Measurements from ENCODE around the gene SH2D3A. TPM values are rescaled to one million over a fixed set of nuclear protein-coding genes. Genes with fewer than 3 reads are reported as not detected.

SH2D3A gene
- total and polyA plus RNA-seq, 2 of the 4 experiments (the other 2 are of a cell fraction), result under 0.01 to 0.09 TPM

GRCh38 chr19:6772028-6772865 is 5.0 kb upstream of the SH2D3A start, which contains the start of gene VAV1:
Gene VAV1 (plus strand): TSS chr19:6772708. CDS start chr19:6772808, 100 bp downstream.
- in situ Hi-C loops (cut with MboI; ENCODE audit: low sequenced_read_pairs) (no loop called here), dilution Hi-C loops (cut with HindIII; ENCODE audit: low sequenced_read_pairs, unreplicated experiment) (no loop called here), intact Hi-C loops (cut with micrococcal nuclease) (no loop called here)
- H3K36me3 ChIP-seq (ENCODE audit: control insufficient read depth, insufficient read depth, low read length), result no peaks in the 10 kb centered on the region
- no peaks in the 10 kb centered on the region for H3K9me3 ChIP-seq (ENCODE audit: control insufficient read depth, insufficient read depth, low read length)
- H3K9ac ChIP-seq (ENCODE audit: low read depth, low read length), result no peak within 1 kb of the TSS
- ChIA-PET CTCF (no interaction called here), POLR2A (ENCODE audit: unreplicated experiment) (no interaction called here)
- no peak within 1 kb of the TSS for H3K14ac ChIP-seq (replicated peaks; ENCODE audit: low read depth, low read length)
- no peak within 1 kb of the TSS for H2BK5ac ChIP-seq (ENCODE audit: low read depth, low read length, poor library complexity, severe bottlenecking)
- no peak within 1 kb of the TSS for H4K5ac ChIP-seq (ENCODE audit: low read depth, low read length)
- no peak within 1 kb of the TSS for H2AK5ac ChIP-seq (ENCODE audit: low read depth, low read length)
- H4K91ac ChIP-seq (ENCODE audit: insufficient read depth, low read depth, low read length), result no peak within 1 kb of the TSS
- no peak within 1 kb of the TSS for H3K4me3 ChIP-seq (ENCODE audit: insufficient read depth, low read depth, low read length)
- no peak within 1 kb of the TSS for H4K8ac ChIP-seq (ENCODE audit: low read depth in 2 of 2, low read length in 2 of 2)
- no peak within 1 kb of the TSS for H2BK120ac ChIP-seq (ENCODE audit: low read depth, low read length)
- no peak within 1 kb of the TSS for H2BK20ac ChIP-seq (ENCODE audit: low read depth, low read length)
- DNase-seq (no peak), ATAC-seq (ENCODE audit: low read depth) (no peak)
- H3K18ac ChIP-seq (ENCODE audit: low read depth, low read length), result no peak within 1 kb of the TSS
- H3K27ac ChIP-seq (ENCODE audit: insufficient read depth, low read length), result no peak within 1 kb of the TSS
- H3K27me3 ChIP-seq (ENCODE audit: control insufficient read depth, insufficient read depth, low read length), result no peaks in the 10 kb centered on the region; the same call in 1 of the 2 replicates
- H2AK9ac ChIP-seq (replicated peaks; ENCODE audit: low read depth, low read length, poor library complexity), result no peak within 1 kb of the TSS
- no peak within 1 kb of the TSS for H2BK15ac ChIP-seq (ENCODE audit: low read depth, low read length)
- no TSS peak for BruUV-seq (replicated peaks)
- H2AFZ ChIP-seq (replicated peaks; ENCODE audit: low read length, poor library complexity), result no peak within 1 kb of the TSS
- H3K56ac ChIP-seq (ENCODE audit: extremely low read depth, insufficient read depth, low read length), result no peak within 1 kb of the TSS
- TF ChIP-seq CTCF (conservative IDR thresholded peaks at IDR 0.05; ENCODE audit: low read depth, low read length) (no peak; the same call in 1 of the 2 replicates), RAD21 (IDR thresholded peaks at IDR 0.05; ENCODE audit: low read length) (no peak), MAZ (IDR thresholded peaks at IDR 0.05; ENCODE audit: borderline replicate concordance, low read depth, low read length) (no peak), POLR2A (IDR thresholded peaks at IDR 0.05; ENCODE audit: low read depth, low read length) (no peak), SMC3 (IDR thresholded peaks at IDR 0.05; ENCODE audit: low read depth, low read length) (no peak), MAFK (IDR thresholded peaks at IDR 0.05; ENCODE audit: low read depth, low read length) (no peak), USF2 (IDR thresholded peaks at IDR 0.05; ENCODE audit: low read depth, low read length) (no peak), FOS (IDR thresholded peaks at IDR 0.05; ENCODE audit: low read depth, low read length) (no peak), BHLHE40 (IDR thresholded peaks at IDR 0.05; ENCODE audit: low read depth, low read length) (no peak), CHD1 (IDR thresholded peaks at IDR 0.05; ENCODE audit: low read depth, low read length) (no peak), MXI1 (IDR thresholded peaks at IDR 0.05; ENCODE audit: borderline replicate concordance, low read depth, low read length) (no peak)
- no peaks in the 10 kb centered on the region for H3K79me1 ChIP-seq (ENCODE audit: low read depth in 1 of 2, low read length in 2 of 2)
- 77% methylated on average over 6 of the region's 25 CpGs; no CpG with 5 or more reads in 1 of the 2 experiments for WGBS, 2 experiments (ENCODE audit: extremely low coverage in 2 of 2, insufficient read length in 1 of 2)
- no peak within 1 kb of the TSS for H3K23ac ChIP-seq (ENCODE audit: low read depth, low read length)
- no peaks in the 10 kb centered on the region for H3K4me1 ChIP-seq (ENCODE audit: control insufficient read depth, insufficient read depth, low read length)
- H4K20me1 ChIP-seq (ENCODE audit: insufficient read depth, low read length), result no peaks in the 10 kb centered on the region
- H3K9me1 ChIP-seq (ENCODE audit: insufficient read depth, low read length), result no peaks in the 10 kb centered on the region
- no peak within 1 kb of the TSS for H3K4me2 ChIP-seq (ENCODE audit: low read depth, low read length)
- H3K4ac ChIP-seq (ENCODE audit: low read depth, low read length), result no peak within 1 kb of the TSS

Data from IMR-90 (cell line).